Peyer's patch (tissue), 4 donors: ENCODE results near the gene OR2C1. TPM values are rescaled to one million over a fixed set of nuclear protein-coding genes. Genes with fewer than 3 reads are reported as not detected.

ENCODE experiments used
- DNase-seq, 3 donors: peaks; one replicate each; pipeline ENCODE4 v3.0.0-alpha.2; 2017 to 2019
- H3K27ac ChIP-seq, 4 donors: fragments of 200-600 bp; sonication (generic); one replicate each; pipeline ENCODE4 v1.5.1; 2016 to 2019
- H3K27me3 ChIP-seq, 2 donors: fragments of 200-600 bp; sonication (generic); one replicate each; pipeline ENCODE4 v1.5.1; 2019
- H3K36me3 ChIP-seq, 3 donors: fragments of 200-600 bp; sonication (generic); one replicate each; pipeline ENCODE4 v1.5.1; 2016 to 2019
- H3K4me1 ChIP-seq, 4 donors: fragments of 200-600 bp; sonication (generic); one replicate each; pipeline ENCODE4 v1.5.1; 2016 to 2019
- H3K4me3 ChIP-seq, 4 donors: fragments of 200-600 bp; sonication (generic); 1 replicate in 3 of 4; 2 replicates in 1 of 4; pipeline ENCODE4 v1.5.1; 2016 to 2019; ENCODE audit warnings: mild to moderate bottlenecking in 1 of 4
- H3K9me3 ChIP-seq, 4 donors: fragments of 200-600 bp; sonication (generic); one replicate each; pipeline ENCODE4 v1.5.1; 2016 to 2019; ENCODE audit warnings: mild to moderate bottlenecking in 1 of 4
- CTCF ChIP-seq, 6 experiments: fragments of 450-650 bp in 4 of 6; fragments of 200-600 bp in 2 of 6; sonication (generic) in 1 of 6; IDR thresholded peaks; one replicate each; pipeline ENCODE4 v1.5.1; 2017 to 2019; ENCODE audit warnings: antibody characterized with exemption in 6 of 6, mild to moderate bottlenecking in 3 of 6, moderate library complexity in 1 of 6
- POLR2A ChIP-seq, 2 donors: fragments of 450-650 bp; IDR thresholded peaks; one replicate each; pipeline ENCODE4 v1.5.1; 2017; ENCODE audit warnings: antibody characterized with exemption in 2 of 2, mild to moderate bottlenecking in 2 of 2, moderate library complexity in 2 of 2
- total RNA-seq, 4 donors: library from RNA; depleted of rRNA; stranded (reverse); fragments of >200 nt; gene quantifications; one replicate each; pipeline ENCODE4 v1.1.0, GENCODE V29; 2016

The OR2C1 gene
- total RNA-seq, 4 donors from 2014 or later: not detected

- Histone ChIP-seq H3K27me3 (no peaks in the 10 kb centered on the region), H3K27ac (no peak overlapping the region), H3K36me3 (no peaks in the 10 kb centered on the region), H3K9me3 (peaks cover 0 to 6% (median 2%) of the 10 kb centered on the region in 4 donors), H3K4me3 (no peak overlapping the region), H3K4me1 (no peaks in the 10 kb centered on the region)
- DNase-seq: no peak
- TF ChIP-seq CTCF (IDR thresholded peaks at IDR 0.05): no peak
- TF ChIP-seq POLR2A (IDR thresholded peaks at IDR 0.05): no peak
Observed at GRCh38 chr16:3327514-3327913, 28.2 kb upstream of the OR2C1 start.

- TF ChIP-seq POLR2A (IDR thresholded peaks at IDR 0.05): no peak
- no peak for TF ChIP-seq CTCF (IDR thresholded peaks at IDR 0.05)
- Histone ChIP-seq H3K27me3 (no peaks in the 10 kb centered on the region), H3K36me3 (no peaks in the 10 kb centered on the region), H3K4me1 (no peaks in the 10 kb centered on the region), H3K4me3 (no peak overlapping the region), H3K9me3 (peaks cover 0 to 6% (median 2%) of the 10 kb centered on the region in 4 donors), H3K27ac (peak overlapping the region in 1 of 4 donors; percentile 47)
- DNase-seq: no peak
Observed at GRCh38 chr16:3328104-3328503, 27.6 kb upstream of the OR2C1 start.

GRCh38 chr16:3328643-3329042 is 27.0 kb upstream of the OR2C1 start:
- no peaks in the 10 kb centered on the region for H3K4me1 ChIP-seq
- DNase-seq: peak in 2 of 3 donors; percentile 60 to 66
- peak overlapping the region in 1 of 4 donors; percentile 47 for H3K27ac ChIP-seq

GRCh38 chr16:3346041-3346440 is 9.6 kb upstream of the OR2C1 start:
- H3K27ac ChIP-seq: no peak overlapping the region
- no peaks in the 10 kb centered on the region for H3K4me1 ChIP-seq
- no peak for DNase-seq
- no peaks in the 10 kb centered on the region for H3K9me3 ChIP-seq
- no peak overlapping the region for H3K4me3 ChIP-seq
- H3K27me3 ChIP-seq: no peaks in the 10 kb centered on the region
- H3K36me3 ChIP-seq: no peaks in the 10 kb centered on the region
- TF ChIP-seq CTCF (IDR thresholded peaks at IDR 0.05) (no peak), POLR2A (IDR thresholded peaks at IDR 0.05) (no peak)

More at GRCh38 chr16:3328643-3329042, 27.0 kb upstream of the OR2C1 start:
- no peak overlapping the region for H3K4me3 ChIP-seq
- no peaks in the 10 kb centered on the region for H3K27me3 ChIP-seq
- H3K9me3 ChIP-seq: peaks cover 0 to 3% (median under 1%) of the 10 kb centered on the region in 4 donors
- TF ChIP-seq CTCF (IDR thresholded peaks at IDR 0.05) (no peak), POLR2A (IDR thresholded peaks at IDR 0.05) (no peak)
- H3K36me3 ChIP-seq: no peaks in the 10 kb centered on the region

- Histone ChIP-seq H3K36me3 (no peaks in the 10 kb centered on the region), H3K27me3 (no peaks in the 10 kb centered on the region), H3K4me3 (no peak overlapping the region), H3K4me1 (no peaks in the 10 kb centered on the region), H3K9me3 (no peaks in the 10 kb centered on the region), H3K27ac (no peak overlapping the region)
- DNase-seq: no peak
- TF ChIP-seq POLR2A (IDR thresholded peaks at IDR 0.05): no peak
- no peak for TF ChIP-seq CTCF (IDR thresholded peaks at IDR 0.05)
Observed at GRCh38 chr16:3347586-3347985, 8.1 kb upstream of the OR2C1 start.
